Measurements from ENCODE around the gene KRT78. TPM values are rescaled to one million over a fixed set of nuclear protein-coding genes. Genes with fewer than 3 reads are reported as not detected.
"Not testable (repeated sequence)": the region's sequence is repeated elsewhere in the genome, so short reads cannot be mapped to it uniquely, and the experiment has no call there.

The KRT78 gene
- not detected for total RNA-seq

- Mint-ChIP-seq H3K4me3 (no peak within 1 kb of the TSS), H3K36me3 (ENCODE audit: low read depth) (no peaks in the 10 kb centered on the region), H3K27me3 (peaks cover 3% of the 10 kb centered on the region), H3K9me3 (ENCODE audit: low read depth) (no peaks in the 10 kb centered on the region), H3K4me1 (no peaks in the 10 kb centered on the region), H3K27ac (no peak within 1 kb of the TSS)
- intact Hi-C loops (cut with DNase I, micrococcal nuclease) = no loop called here
- POLR2A ChIA-PET = no interaction called here
- ATAC-seq = no peak
- CTCF ChIA-PET = no interaction called here
- no peak for DNase-seq
Measured at GRCh38 chr12:52848661-52849255, at the start of gene KRT78. TSS of gene KRT78 (minus strand) at chr12:52848994. CDS start at chr12:52848930, 64 bp downstream.

- H3K36me3 Mint-ChIP-seq (ENCODE audit: low read depth) = no peaks in the 10 kb centered on the region
- intact Hi-C loops (cut with DNase I, micrococcal nuclease) = no loop called here
- ChIA-PET POLR2A (no interaction called here), CTCF (interaction anchor here (0.7 to 8.7 kb wide), 5 partner anchors 12 to 311 kb away, joined by 3 to 54 read pairs (median 14); no protein-coding TSS in a partner anchor)
- DNase-seq (no peak), ATAC-seq (no peak)
- H3K4me1 Mint-ChIP-seq = no peaks in the 10 kb centered on the region
- H3K4me3 Mint-ChIP-seq = no peak overlapping the region
- H3K27me3 Mint-ChIP-seq = no peaks in the 10 kb centered on the region
- no peaks in the 10 kb centered on the region for H3K9me3 Mint-ChIP-seq (ENCODE audit: low read depth)
- H3K27ac Mint-ChIP-seq = no peak overlapping the region
Measured at GRCh38 chr12:52896190-52897100, 47.7 kb upstream of the KRT78 start.

- ATAC-seq (no peak), DNase-seq (no peak)
- intact Hi-C loops (cut with DNase I, micrococcal nuclease) = no loop called here
- no peak overlapping the region for H3K4me3 Mint-ChIP-seq
- H3K9me3 Mint-ChIP-seq (ENCODE audit: low read depth) = no peaks in the 10 kb centered on the region
- no peaks in the 10 kb centered on the region for H3K27me3 Mint-ChIP-seq
- ChIA-PET CTCF (interaction anchor here (0.7 to 8.7 kb wide), 5 partner anchors 11 to 84 kb away, joined by 5 to 54 read pairs (median 14); no protein-coding TSS in a partner anchor), POLR2A (no interaction called here)
- no peaks in the 10 kb centered on the region for H3K4me1 Mint-ChIP-seq
- H3K27ac Mint-ChIP-seq = no peak overlapping the region
- H3K36me3 Mint-ChIP-seq (ENCODE audit: low read depth) = no peaks in the 10 kb centered on the region
Measured at GRCh38 chr12:52895726-52896189, 47.0 kb upstream of the KRT78 start.

GRCh38 chr12:52892974-52893373 is 44.2 kb upstream of the KRT78 start:
- Mint-ChIP-seq H3K27ac (no peak overlapping the region), H3K36me3 (ENCODE audit: low read depth) (no peaks in the 10 kb centered on the region), H3K27me3 (no peaks in the 10 kb centered on the region), H3K9me3 (ENCODE audit: low read depth) (no peaks in the 10 kb centered on the region), H3K4me3 (no peak overlapping the region), H3K4me1 (no peaks in the 10 kb centered on the region)
- no peak for DNase-seq
- intact Hi-C loops (cut with DNase I, micrococcal nuclease) = no loop called here
- ChIA-PET CTCF (interaction anchor here (1.2 to 8.7 kb wide), 3 partner anchors 9 to 87 kb away, joined by 4 to 54 read pairs (median 13); no protein-coding TSS in a partner anchor), POLR2A (no interaction called here)
- no peak for ATAC-seq

GRCh38 chr12:52892207-52892852 is 43.5 kb upstream of the KRT78 start:
- ChIA-PET POLR2A (no interaction called here), CTCF (interaction anchor here (1.2 to 8.7 kb wide), 3 partner anchors 8 to 88 kb away, joined by 4 to 54 read pairs (median 13); no protein-coding TSS in a partner anchor)
- H3K4me1 Mint-ChIP-seq = no peaks in the 10 kb centered on the region
- intact Hi-C loops (cut with DNase I, micrococcal nuclease) = no loop called here
- no peaks in the 10 kb centered on the region for H3K27me3 Mint-ChIP-seq
- ATAC-seq (no peak), DNase-seq (no peak)
- H3K9me3 Mint-ChIP-seq (ENCODE audit: low read depth) = no peaks in the 10 kb centered on the region
- H3K4me3 Mint-ChIP-seq = no peak overlapping the region
- no peak overlapping the region for H3K27ac Mint-ChIP-seq
- no peaks in the 10 kb centered on the region for H3K36me3 Mint-ChIP-seq (ENCODE audit: low read depth)

GRCh38 chr12:52891044-52891443 is 42.2 kb upstream of the KRT78 start:
- no peaks in the 10 kb centered on the region for H3K4me1 Mint-ChIP-seq
- no peaks in the 10 kb centered on the region for H3K36me3 Mint-ChIP-seq (ENCODE audit: low read depth)
- intact Hi-C loops (cut with DNase I, micrococcal nuclease) = no loop called here
- H3K27ac Mint-ChIP-seq = no peak overlapping the region
- ATAC-seq (no peak), DNase-seq (no peak)
- ChIA-PET CTCF (no interaction called here), POLR2A (no interaction called here)
- H3K27me3 Mint-ChIP-seq = no peaks in the 10 kb centered on the region
- no peaks in the 10 kb centered on the region for H3K9me3 Mint-ChIP-seq (ENCODE audit: low read depth)
- no peak overlapping the region for H3K4me3 Mint-ChIP-seq

- POLR2A ChIA-PET = no interaction called here
- intact Hi-C loops (cut with DNase I, micrococcal nuclease) = no loop called here
- CTCF ChIA-PET = interaction anchor here (0.7 to 1.3 kb wide), 2 partner anchors 90 to 97 kb away, joined by 3 read pairs; no protein-coding TSS in a partner anchor
- H3K36me3 Mint-ChIP-seq (ENCODE audit: low read depth) = no peaks in the 10 kb centered on the region
- no peak for DNase-seq
- H3K27ac Mint-ChIP-seq = no peak overlapping the region
- H3K4me1 Mint-ChIP-seq = no peaks in the 10 kb centered on the region
- ATAC-seq = no peak
- no peaks in the 10 kb centered on the region for H3K27me3 Mint-ChIP-seq
- no peaks in the 10 kb centered on the region for H3K9me3 Mint-ChIP-seq (ENCODE audit: low read depth)
- H3K4me3 Mint-ChIP-seq = no peak overlapping the region
Measured at GRCh38 chr12:52890417-52890816, 41.6 kb upstream of the KRT78 start.

- no peak overlapping the region for H3K27ac Mint-ChIP-seq
- ATAC-seq = peak; percentile 90
- peaks cover 5% of the 10 kb centered on the region for H3K27me3 Mint-ChIP-seq
- POLR2A ChIA-PET = no interaction called here
- H3K9me3 Mint-ChIP-seq (ENCODE audit: low read depth) = no peaks in the 10 kb centered on the region
- DNase-seq = peak; percentile 90
- peaks cover 7% of the 10 kb centered on the region for H3K4me1 Mint-ChIP-seq
- CTCF ChIA-PET = interaction anchor here (0.5 to 9.4 kb wide), 66 partner anchors 8 to 986 kb away, joined by 3 to 405 read pairs (median 4); partner anchors contain the start of genes EIF4B and SOAT2
- no peak overlapping the region for H3K4me3 Mint-ChIP-seq
- no peaks in the 10 kb centered on the region for H3K36me3 Mint-ChIP-seq (ENCODE audit: low read depth)
- intact Hi-C loops (cut with DNase I, micrococcal nuclease) = loop anchor here (1.0 to 5.0 kb wide), 3 partner anchors 97 to 727 kb away; no protein-coding TSS in a partner anchor
Measured at GRCh38 chr12:52884526-52885293, 35.9 kb upstream of the KRT78 start.

- ATAC-seq; H3K36me3 Mint-ChIP-seq (ENCODE audit: low read depth); DNase-seq; H3K9me3 Mint-ChIP-seq (ENCODE audit: low read depth); H3K27me3 Mint-ChIP-seq; H3K27ac Mint-ChIP-seq; H3K4me1 Mint-ChIP-seq; POLR2A ChIA-PET: not testable (repeated sequence)
- intact Hi-C loops (cut with DNase I, micrococcal nuclease) = loop anchor here (1.0 to 5.0 kb wide), 2 partner anchors 508 to 723 kb away; no protein-coding TSS in a partner anchor
- CTCF ChIA-PET = interaction anchor here (0.6 to 9.4 kb wide), 37 partner anchors 8 to 723 kb away, joined by 3 to 405 read pairs (median 6); partner anchors contain the start of gene KRT84
- peak overlapping the region; percentile 59 for H3K4me3 Mint-ChIP-seq
Measured at GRCh38 chr12:52880499-52880898, 31.7 kb upstream of the KRT78 start.

GRCh38 chr12:52879394-52880351 is 30.9 kb upstream of the KRT78 start:
- Mint-ChIP-seq H3K27ac (no peak overlapping the region), H3K36me3 (ENCODE audit: low read depth) (no peaks in the 10 kb centered on the region), H3K27me3 (peaks cover 5% of the 10 kb centered on the region), H3K4me1 (peaks cover 8% of the 10 kb centered on the region), H3K4me3 (peak overlapping the region; percentile 59), H3K9me3 (ENCODE audit: low read depth) (no peaks in the 10 kb centered on the region)
- ChIA-PET CTCF (interaction anchor here (0.5 to 9.4 kb wide), 60 partner anchors 7 to 878 kb away, joined by 3 to 405 read pairs (median 4); partner anchors contain the start of genes KRT18 and KRT84), POLR2A (interaction anchor here (0.6 kb wide), 1 partner anchor 40 kb away, joined by 3 read pairs; no protein-coding TSS in a partner anchor)
- ATAC-seq (peak; percentile 95), DNase-seq (peak; percentile 88)
- intact Hi-C loops (cut with DNase I, micrococcal nuclease) = loop anchor here (1.0 to 10.0 kb wide), 5 partner anchors 165 to 727 kb away; no protein-coding TSS in a partner anchor

Data from activated CD4-positive, alpha-beta T cell treated with anti-CD3 and anti-CD28 coated beads for 36 hours (primary cell).